OCI-LY7 (cell line): ENCODE measurements around the gene MTA3.
"Not testable (repeated sequence)": the region's sequence is repeated elsewhere in the genome, so short reads cannot be mapped to it uniquely, and the experiment has no call there.

Source experiments
- EZH2phosphoT487 ChIP-seq: fragments of 200-600 bp; sonication (generic); IDR thresholded peaks from 2 replicates; pipeline ENCODE4 v1.6.1; 2018; ENCODE audit warnings: low read depth, borderline replicate concordance, mild to moderate bottlenecking, mixed run types, antibody characterized with exemption, low read length, moderate library complexity, mixed read lengths
- TF ChIP-seq, protein P1 (sequence below): fragments of 200-600 bp; sonication (generic); conservative IDR thresholded peaks from 2 replicates; pipeline ENCODE4 v1.5.1; 2014; ENCODE audit warnings: mild to moderate bottlenecking, antibody characterized with exemption, low read length, moderate library complexity, mixed read lengths

DNA sequence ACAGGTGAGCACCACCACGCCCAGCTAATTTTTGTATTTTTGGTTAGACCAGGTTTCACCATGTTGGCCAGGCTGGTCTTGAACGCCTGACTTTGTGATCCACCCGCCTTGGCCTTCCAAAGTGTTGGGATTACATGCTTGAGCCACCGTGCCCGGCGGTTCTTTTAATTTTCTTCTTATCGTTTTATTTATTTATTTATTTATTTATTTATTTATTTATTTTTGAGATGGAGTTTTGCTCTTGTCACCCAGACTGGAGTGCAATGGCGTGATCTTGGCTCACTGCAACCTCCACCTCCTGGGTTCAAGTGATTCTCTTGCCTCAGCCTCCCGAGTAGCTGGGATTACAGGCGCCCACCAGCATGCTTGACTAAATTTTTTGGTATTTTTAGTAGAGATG lies 59.6 kb downstream of the MTA3 start:
- TF ChIP-seq, protein P1, sequence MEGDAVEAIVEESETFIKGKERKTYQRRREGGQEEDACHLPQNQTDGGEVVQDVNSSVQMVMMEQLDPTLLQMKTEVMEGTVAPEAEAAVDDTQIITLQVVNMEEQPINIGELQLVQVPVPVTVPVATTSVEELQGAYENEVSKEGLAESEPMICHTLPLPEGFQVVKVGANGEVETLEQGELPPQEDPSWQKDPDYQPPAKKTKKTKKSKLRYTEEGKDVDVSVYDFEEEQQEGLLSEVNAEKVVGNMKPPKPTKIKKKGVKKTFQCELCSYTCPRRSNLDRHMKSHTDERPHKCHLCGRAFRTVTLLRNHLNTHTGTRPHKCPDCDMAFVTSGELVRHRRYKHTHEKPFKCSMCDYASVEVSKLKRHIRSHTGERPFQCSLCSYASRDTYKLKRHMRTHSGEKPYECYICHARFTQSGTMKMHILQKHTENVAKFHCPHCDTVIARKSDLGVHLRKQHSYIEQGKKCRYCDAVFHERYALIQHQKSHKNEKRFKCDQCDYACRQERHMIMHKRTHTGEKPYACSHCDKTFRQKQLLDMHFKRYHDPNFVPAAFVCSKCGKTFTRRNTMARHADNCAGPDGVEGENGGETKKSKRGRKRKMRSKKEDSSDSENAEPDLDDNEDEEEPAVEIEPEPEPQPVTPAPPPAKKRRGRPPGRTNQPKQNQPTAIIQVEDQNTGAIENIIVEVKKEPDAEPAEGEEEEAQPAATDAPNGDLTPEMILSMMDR, result not testable (repeated sequence)
- TF ChIP-seq EZH2phosphoT487, result not testable (repeated sequence)
